ENCODE data around the gene UBR4.

UBR4 gene

DNA sequence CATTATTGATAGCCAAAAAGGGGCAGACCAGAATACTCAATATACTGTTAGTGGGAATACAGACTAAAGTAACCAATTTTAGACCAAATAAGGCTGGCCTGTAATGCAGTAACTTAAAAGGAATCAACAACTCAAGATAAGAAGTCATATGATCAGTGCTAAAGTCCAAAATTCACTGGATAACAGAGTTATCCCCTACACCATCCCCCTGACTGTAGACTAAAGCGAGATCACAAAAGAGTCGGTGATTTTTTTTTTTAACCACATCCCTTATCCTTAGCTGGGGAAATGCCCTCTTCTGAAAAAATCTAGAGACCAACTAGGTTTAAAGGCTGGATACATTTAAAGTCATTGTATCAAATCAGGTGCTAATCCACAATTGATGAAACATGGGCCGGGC, 7.7 kb downstream of the UBR4 start:
- TF ChIP-seq L3MBTL2 (conservative IDR thresholded peaks at IDR 0.05) (no peak), FOXK2 (IDR thresholded peaks at IDR 0.05) (no peak), BHLHE40 (IDR thresholded peaks at IDR 0.05; ENCODE audit: borderline replicate concordance) (no peak), NFRKB (IDR thresholded peaks at IDR 0.05) (no peak), SP1 (IDR thresholded peaks at IDR 0.05) (no peak), CTBP1 (IDR thresholded peaks at IDR 0.05; ENCODE audit: borderline replicate concordance) (no peak), TARDBP (IDR thresholded peaks at IDR 0.05) (no peak), HDGF (IDR thresholded peaks at IDR 0.05; ENCODE audit: borderline replicate concordance) (no peak), LEF1 (IDR thresholded peaks at IDR 0.05; ENCODE audit: borderline replicate concordance) (no peak), FOXA1 (IDR thresholded peaks at IDR 0.05) (no peak), FOXM1 (IDR thresholded peaks at IDR 0.05; ENCODE audit: borderline replicate concordance) (no peak), ARNT (IDR thresholded peaks at IDR 0.05) (no peak), ELF4 (IDR thresholded peaks at IDR 0.05) (no peak), ZNF384 (IDR thresholded peaks at IDR 0.05) (no peak), SUZ12 (IDR thresholded peaks at IDR 0.05) (no peak)
- TF ChIP-seq, protein P1, sequence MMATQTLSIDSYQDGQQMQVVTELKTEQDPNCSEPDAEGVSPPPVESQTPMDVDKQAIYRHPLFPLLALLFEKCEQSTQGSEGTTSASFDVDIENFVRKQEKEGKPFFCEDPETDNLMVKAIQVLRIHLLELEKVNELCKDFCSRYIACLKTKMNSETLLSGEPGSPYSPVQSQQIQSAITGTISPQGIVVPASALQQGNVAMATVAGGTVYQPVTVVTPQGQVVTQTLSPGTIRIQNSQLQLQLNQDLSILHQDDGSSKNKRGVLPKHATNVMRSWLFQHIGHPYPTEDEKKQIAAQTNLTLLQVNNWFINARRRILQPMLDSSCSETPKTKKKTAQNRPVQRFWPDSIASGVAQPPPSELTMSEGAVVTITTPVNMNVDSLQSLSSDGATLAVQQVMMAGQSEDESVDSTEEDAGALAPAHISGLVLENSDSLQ (IDR thresholded peaks at IDR 0.05) = no peak
- no peak for DNase-seq (ENCODE audit: extremely low spot score)
- CTCF ChIA-PET = no interaction called here
- POLR2A ChIA-PET = no interaction called here

DNA sequence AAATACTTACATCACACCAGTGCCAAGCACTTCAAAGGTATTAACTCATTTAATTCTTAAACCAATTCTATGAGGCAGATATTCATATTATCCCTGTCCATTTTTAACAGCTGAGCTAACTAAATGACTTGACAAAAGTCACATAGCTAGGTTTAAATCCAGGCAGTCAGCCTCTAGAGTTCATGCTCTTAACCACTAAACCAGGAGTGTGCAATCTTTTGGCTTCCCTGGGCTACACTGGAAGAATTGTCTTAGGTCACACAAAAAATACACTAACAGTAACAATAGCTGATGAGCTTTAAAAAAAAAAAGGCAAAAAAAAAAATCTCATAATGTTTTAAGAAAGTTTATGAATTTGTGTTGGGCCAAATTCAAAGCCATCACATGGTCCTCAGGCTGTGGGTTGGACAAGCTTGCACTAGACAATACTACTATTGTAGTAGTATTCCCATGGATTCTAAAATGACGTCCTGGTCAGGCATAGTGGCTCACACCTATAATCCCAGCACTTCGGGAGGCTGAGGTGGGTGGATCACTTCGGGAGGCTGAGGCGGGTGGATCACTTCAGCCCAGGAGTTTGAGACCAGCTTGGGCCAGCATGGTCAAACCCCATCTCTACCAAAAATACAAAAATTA, 10.0 kb downstream of the UBR4 start:
- ChIA-PET CTCF (no interaction called here), POLR2A (interaction anchor here (1.2 kb wide), 1 partner anchor 9 kb away, joined by 5 read pairs; no protein-coding TSS in a partner anchor)
- TF ChIP-seq ELF4 (IDR thresholded peaks at IDR 0.05) = no peak
- DNase-seq (ENCODE audit: extremely low spot score) = no peak

DNA sequence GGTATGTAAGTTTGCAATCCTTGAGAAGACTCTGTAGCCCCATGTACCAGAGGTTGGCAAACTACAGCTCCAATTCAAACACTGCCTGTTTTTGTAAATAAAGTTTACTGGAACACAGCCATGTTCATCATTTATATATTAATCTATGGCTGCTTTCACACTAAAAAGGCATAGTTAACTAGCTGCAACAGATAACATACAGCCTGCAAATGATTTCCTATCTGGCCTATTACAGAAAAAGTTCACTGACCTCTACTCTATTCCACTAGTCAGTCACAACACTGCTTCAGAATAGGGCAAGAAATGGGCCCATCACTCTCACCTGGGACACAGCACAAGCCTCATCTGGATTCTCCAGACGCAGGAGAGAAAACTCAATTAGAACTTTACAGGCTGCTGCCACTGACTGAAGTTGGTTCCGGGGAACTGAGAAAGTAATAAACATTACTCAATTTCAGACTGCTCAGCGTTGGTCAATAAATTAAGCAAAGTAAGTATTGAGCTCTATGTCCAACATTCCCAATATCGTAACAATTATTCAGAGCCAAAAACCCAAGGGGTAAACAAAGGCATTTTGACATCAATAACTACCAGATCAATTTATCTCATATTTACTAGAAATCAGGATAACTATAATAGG, 10.6 kb downstream of the UBR4 start:
- POLR2A ChIA-PET = interaction anchor here (1.2 kb wide), 1 partner anchor 10 kb away, joined by 5 read pairs; no protein-coding TSS in a partner anchor
- no peak for TF ChIP-seq TARDBP (IDR thresholded peaks at IDR 0.05)
- no peak for DNase-seq (ENCODE audit: extremely low spot score)
- CTCF ChIA-PET = no interaction called here

DNA sequence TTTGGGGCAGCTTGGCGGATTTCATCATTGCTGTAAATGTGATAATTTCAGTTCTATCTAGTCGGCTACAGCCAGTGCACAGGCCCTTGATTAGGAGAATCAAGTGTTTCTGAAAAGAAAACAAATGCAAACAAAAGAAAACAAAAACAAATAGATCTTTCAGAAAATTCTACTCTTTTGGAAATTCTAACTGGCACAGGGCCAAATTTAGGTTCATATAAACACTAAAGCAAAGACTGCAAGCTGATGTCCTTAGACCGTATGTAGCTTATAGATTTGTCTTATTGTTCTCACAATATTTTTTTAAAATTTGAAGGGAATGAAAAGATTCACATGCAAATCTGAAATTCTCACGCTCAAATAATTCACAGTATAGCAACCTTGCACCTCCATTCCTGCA, 11.2 kb downstream of the UBR4 start:
- ChIA-PET POLR2A (interaction anchor here (1.1 kb wide), 1 partner anchor 10 kb away, joined by 3 read pairs; no protein-coding TSS in a partner anchor), CTCF (no interaction called here)
- TF ChIP-seq ARNT (IDR thresholded peaks at IDR 0.05) (no peak), SUZ12 (IDR thresholded peaks at IDR 0.05) (no peak), TARDBP (IDR thresholded peaks at IDR 0.05) (no peak), LEF1 (IDR thresholded peaks at IDR 0.05; ENCODE audit: borderline replicate concordance) (no peak), CTBP1 (IDR thresholded peaks at IDR 0.05; ENCODE audit: borderline replicate concordance) (no peak), SP1 (IDR thresholded peaks at IDR 0.05) (no peak), FOXM1 (IDR thresholded peaks at IDR 0.05; ENCODE audit: borderline replicate concordance) (no peak), FOXA1 (IDR thresholded peaks at IDR 0.05) (no peak), HDGF (IDR thresholded peaks at IDR 0.05; ENCODE audit: borderline replicate concordance) (no peak), ZNF384 (IDR thresholded peaks at IDR 0.05) (no peak)
- TF ChIP-seq, protein P1 (IDR thresholded peaks at IDR 0.05) = no peak
- no peak for DNase-seq (ENCODE audit: extremely low spot score)

DNA sequence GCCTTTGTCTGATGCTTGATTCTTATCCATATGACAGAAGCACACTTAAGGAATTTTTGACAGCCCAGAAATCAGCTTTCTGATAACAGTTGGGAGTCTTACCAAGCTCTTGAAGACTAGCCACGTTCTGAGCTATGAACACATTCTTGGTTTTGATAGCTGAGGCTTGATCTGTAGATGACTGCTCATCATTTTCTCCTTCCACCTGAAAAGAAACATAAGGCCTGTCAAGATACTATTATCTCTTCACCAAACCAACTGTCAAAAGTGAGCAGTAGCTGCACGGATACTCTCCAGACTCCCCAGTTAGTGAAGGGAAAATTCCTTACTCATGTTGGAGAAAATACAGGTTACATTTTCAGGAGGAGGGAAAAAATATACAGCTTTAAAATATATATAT, 12.2 kb downstream of the UBR4 start:
- POLR2A ChIA-PET = interaction anchor here (1.1 kb wide), 1 partner anchor 11 kb away, joined by 3 read pairs; no protein-coding TSS in a partner anchor

DNA sequence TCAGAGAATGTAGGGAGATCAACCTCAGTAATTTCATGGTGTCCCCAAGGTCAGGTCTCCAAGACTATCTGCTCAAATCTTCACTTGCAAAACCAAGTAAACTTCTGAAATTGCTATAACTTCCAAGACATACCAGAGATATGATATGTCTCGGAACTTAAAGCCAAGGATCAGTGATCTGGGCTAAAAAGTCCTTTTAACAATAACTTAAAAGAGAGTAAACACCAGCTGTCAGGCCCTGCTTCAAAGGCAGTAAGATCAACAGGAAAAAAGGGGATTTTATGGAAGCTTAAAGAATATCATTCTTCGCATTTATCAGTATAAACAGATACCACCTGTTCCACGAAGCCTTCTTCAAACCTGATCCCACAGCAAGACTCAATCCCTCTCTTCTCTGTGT, 13.7 kb downstream of the UBR4 start:
- ChIA-PET POLR2A (interaction anchor here (0.7 kb wide), 1 partner anchor 34 kb away, joined by 3 read pairs; no protein-coding TSS in a partner anchor), CTCF (no interaction called here)
- no peak for TF ChIP-seq HDGF (IDR thresholded peaks at IDR 0.05; ENCODE audit: borderline replicate concordance)
- no peak for TF ChIP-seq L3MBTL2 (conservative IDR thresholded peaks at IDR 0.05)
- TF ChIP-seq ELF4 (IDR thresholded peaks at IDR 0.05) = no peak
- TF ChIP-seq, protein P1 (IDR thresholded peaks at IDR 0.05) = no peak
- TF ChIP-seq CTBP1 (IDR thresholded peaks at IDR 0.05; ENCODE audit: borderline replicate concordance) = no peak
- no peak for TF ChIP-seq ZNF384 (IDR thresholded peaks at IDR 0.05)
- no peak for TF ChIP-seq NFRKB (IDR thresholded peaks at IDR 0.05)
- TF ChIP-seq ARNT (IDR thresholded peaks at IDR 0.05) = no peak
- TF ChIP-seq SP1 (IDR thresholded peaks at IDR 0.05) = no peak
- no peak for TF ChIP-seq FOXM1 (IDR thresholded peaks at IDR 0.05; ENCODE audit: borderline replicate concordance)
- TF ChIP-seq FOXK2 (IDR thresholded peaks at IDR 0.05) = no peak
- DNase-seq (ENCODE audit: extremely low spot score) = no peak

More for the DNA sequence above, 12.2 kb downstream of the UBR4 start:
- DNase-seq (ENCODE audit: extremely low spot score) = no peak
- TF ChIP-seq SUZ12 (IDR thresholded peaks at IDR 0.05) = no peak
- no peak for TF ChIP-seq NFRKB (IDR thresholded peaks at IDR 0.05)
- TF ChIP-seq BHLHE40 (IDR thresholded peaks at IDR 0.05; ENCODE audit: borderline replicate concordance) = no peak
- no peak for TF ChIP-seq FOXM1 (IDR thresholded peaks at IDR 0.05; ENCODE audit: borderline replicate concordance)
- no peak for TF ChIP-seq ARNT (IDR thresholded peaks at IDR 0.05)
- TF ChIP-seq L3MBTL2 (conservative IDR thresholded peaks at IDR 0.05) = no peak
- TF ChIP-seq TARDBP (IDR thresholded peaks at IDR 0.05) = no peak
- TF ChIP-seq SP1 (IDR thresholded peaks at IDR 0.05) = no peak
- TF ChIP-seq FOXK2 (IDR thresholded peaks at IDR 0.05) = no peak
- TF ChIP-seq, protein P1 (IDR thresholded peaks at IDR 0.05) = no peak
- TF ChIP-seq CTBP1 (IDR thresholded peaks at IDR 0.05; ENCODE audit: borderline replicate concordance) = no peak
- no peak for TF ChIP-seq LEF1 (IDR thresholded peaks at IDR 0.05; ENCODE audit: borderline replicate concordance)
- TF ChIP-seq HDGF (IDR thresholded peaks at IDR 0.05; ENCODE audit: borderline replicate concordance) = no peak
- TF ChIP-seq ELF4 (IDR thresholded peaks at IDR 0.05) = no peak
- no peak for TF ChIP-seq FOXA1 (IDR thresholded peaks at IDR 0.05)
- TF ChIP-seq ZNF384 (IDR thresholded peaks at IDR 0.05) = no peak
- CTCF ChIA-PET = no interaction called here
